ENCODE data around the gene ACAD9. TPM values are rescaled to one million over a fixed set of nuclear protein-coding genes. Genes with fewer than 3 reads are reported as not detected.

The ACAD9 gene
- total RNA-seq, 4 donors from 2014 or later: 32.4 to 44.0 (median 38.7) TPM

DNA sequence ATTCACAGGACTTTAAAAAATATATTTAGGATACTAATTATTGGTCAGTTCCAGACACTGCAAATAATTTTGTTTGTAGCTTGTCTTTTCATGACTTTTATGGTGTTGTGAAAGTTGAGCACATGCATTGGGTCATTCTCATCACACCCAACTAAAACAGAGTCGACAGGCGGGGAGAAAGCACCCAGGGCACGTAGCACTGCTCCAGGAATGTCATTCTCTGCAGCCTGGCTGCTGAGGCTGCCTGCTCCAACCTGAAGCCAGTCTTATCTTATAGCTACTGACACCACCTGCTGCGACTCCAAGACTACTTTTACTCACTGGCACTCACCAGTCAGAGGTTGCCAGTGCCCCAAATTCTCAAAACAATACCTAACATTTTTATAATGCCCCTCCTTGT lies 56.9 kb downstream of the ACAD9 start:
- Histone ChIP-seq H3K27me3 (peaks cover 21% of the 10 kb centered on the region), H3K4me1 (no peaks in the 10 kb centered on the region), H3K36me3 (no peaks in the 10 kb centered on the region), H3K27ac (no peak overlapping the region), H3K4me3 (no peak overlapping the region), H3K9me3 (no peaks in the 10 kb centered on the region)
- no peak for TF ChIP-seq POLR2AphosphoS5 (IDR thresholded peaks at IDR 0.05)
- no peak for TF ChIP-seq EP300 (IDR thresholded peaks at IDR 0.05)
- TF ChIP-seq, protein P1, sequence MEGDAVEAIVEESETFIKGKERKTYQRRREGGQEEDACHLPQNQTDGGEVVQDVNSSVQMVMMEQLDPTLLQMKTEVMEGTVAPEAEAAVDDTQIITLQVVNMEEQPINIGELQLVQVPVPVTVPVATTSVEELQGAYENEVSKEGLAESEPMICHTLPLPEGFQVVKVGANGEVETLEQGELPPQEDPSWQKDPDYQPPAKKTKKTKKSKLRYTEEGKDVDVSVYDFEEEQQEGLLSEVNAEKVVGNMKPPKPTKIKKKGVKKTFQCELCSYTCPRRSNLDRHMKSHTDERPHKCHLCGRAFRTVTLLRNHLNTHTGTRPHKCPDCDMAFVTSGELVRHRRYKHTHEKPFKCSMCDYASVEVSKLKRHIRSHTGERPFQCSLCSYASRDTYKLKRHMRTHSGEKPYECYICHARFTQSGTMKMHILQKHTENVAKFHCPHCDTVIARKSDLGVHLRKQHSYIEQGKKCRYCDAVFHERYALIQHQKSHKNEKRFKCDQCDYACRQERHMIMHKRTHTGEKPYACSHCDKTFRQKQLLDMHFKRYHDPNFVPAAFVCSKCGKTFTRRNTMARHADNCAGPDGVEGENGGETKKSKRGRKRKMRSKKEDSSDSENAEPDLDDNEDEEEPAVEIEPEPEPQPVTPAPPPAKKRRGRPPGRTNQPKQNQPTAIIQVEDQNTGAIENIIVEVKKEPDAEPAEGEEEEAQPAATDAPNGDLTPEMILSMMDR (IDR thresholded peaks at IDR 0.05): no peak
- no peak for TF ChIP-seq POLR2A (IDR thresholded peaks at IDR 0.05)
- 38 to 53% methylated on average over 2 to 4 of the region's 4 CpGs for WGBS, 2 donors (ENCODE audit: low coverage in 1 of 2)
- ATAC-seq: no peak

DNA sequence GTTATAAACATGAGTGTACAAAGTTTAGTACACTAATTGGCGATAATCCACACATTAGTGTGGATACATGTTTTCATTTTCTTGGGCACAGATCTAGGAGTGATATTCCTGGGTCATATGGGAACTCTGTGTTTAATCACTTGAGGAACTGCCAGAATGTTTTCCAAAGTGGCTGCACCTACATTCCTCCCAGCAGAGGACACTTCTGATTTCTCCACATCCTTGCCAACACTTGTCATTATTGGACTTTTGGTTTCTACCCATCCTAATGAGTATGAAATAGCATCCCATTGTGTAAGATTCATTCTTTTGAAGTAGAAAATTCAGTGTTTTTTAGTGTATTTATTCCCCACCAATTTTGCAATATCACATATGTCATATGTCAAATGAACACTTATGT lies 60.8 kb downstream of the ACAD9 start:
- no peak overlapping the region for H3K27ac ChIP-seq
- WGBS, 2 donors (ENCODE audit: low coverage in 1 of 2): 72 to 100% methylated on average over 1 of the region's 1 CpG
- H3K27me3 ChIP-seq: peaks cover 4% of the 10 kb centered on the region
- H3K4me3 ChIP-seq: no peak overlapping the region
- ATAC-seq: no peak
- no peaks in the 10 kb centered on the region for H3K4me1 ChIP-seq
- H3K9me3 ChIP-seq: no peaks in the 10 kb centered on the region
- no peaks in the 10 kb centered on the region for H3K36me3 ChIP-seq
- TF ChIP-seq, protein P1 (IDR thresholded peaks at IDR 0.05): no peak
- no peak for TF ChIP-seq POLR2A (IDR thresholded peaks at IDR 0.05)
- no peak for TF ChIP-seq EP300 (IDR thresholded peaks at IDR 0.05)
- TF ChIP-seq POLR2AphosphoS5 (IDR thresholded peaks at IDR 0.05): no peak

DNA sequence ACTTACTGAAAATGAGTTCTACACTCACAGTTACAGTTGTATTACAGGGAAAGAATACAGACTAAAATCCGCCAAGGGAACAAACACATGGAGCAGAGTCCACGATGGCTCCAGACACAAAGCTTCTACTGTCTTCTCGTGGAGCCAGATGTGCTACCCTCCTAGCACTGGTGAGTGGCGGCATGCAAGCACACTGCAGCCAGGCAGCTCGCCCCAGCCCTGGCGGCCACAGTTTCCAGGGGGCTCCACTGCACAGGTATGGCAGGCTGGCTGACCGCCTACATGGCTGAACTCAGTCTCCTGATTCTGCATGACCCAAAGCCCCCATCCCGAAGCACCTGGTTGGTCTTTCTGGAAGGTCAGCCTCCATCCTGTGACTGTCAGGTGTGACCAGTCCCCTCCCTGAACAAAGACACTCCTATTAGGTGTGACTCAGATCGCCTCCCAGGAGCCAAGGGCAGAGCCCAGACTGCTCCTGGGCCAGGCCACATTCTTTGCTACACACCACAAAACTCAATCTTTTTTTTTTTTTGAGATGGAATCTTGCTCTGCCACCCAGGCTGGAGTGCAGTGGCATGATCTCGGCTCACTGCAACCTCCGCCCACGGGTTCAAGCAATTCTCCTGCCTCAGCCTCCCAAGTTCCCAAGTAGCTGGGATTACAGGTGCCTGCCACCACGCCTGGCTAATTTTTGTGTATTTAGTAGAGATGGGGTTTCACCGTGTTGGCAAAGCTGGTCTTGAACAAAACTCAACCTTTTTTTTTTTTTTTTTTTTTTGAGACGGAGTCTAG lies 62.9 kb downstream of the ACAD9 start:
- Histone ChIP-seq H3K4me3 (no peak overlapping the region), H3K4me1 (no peaks in the 10 kb centered on the region), H3K9me3 (no peaks in the 10 kb centered on the region), H3K36me3 (no peaks in the 10 kb centered on the region), H3K27ac (no peak overlapping the region), H3K27me3 (no peaks in the 10 kb centered on the region)
- no peak for ATAC-seq
- 86 to 91% methylated on average over 4 to 11 of the region's 15 CpGs for WGBS, 2 donors (ENCODE audit: low coverage in 1 of 2)
- TF ChIP-seq POLR2A (IDR thresholded peaks at IDR 0.05) (no peak), EP300 (IDR thresholded peaks at IDR 0.05) (no peak), POLR2AphosphoS5 (IDR thresholded peaks at IDR 0.05) (no peak)
- TF ChIP-seq, protein P1 (IDR thresholded peaks at IDR 0.05): no peak

DNA sequence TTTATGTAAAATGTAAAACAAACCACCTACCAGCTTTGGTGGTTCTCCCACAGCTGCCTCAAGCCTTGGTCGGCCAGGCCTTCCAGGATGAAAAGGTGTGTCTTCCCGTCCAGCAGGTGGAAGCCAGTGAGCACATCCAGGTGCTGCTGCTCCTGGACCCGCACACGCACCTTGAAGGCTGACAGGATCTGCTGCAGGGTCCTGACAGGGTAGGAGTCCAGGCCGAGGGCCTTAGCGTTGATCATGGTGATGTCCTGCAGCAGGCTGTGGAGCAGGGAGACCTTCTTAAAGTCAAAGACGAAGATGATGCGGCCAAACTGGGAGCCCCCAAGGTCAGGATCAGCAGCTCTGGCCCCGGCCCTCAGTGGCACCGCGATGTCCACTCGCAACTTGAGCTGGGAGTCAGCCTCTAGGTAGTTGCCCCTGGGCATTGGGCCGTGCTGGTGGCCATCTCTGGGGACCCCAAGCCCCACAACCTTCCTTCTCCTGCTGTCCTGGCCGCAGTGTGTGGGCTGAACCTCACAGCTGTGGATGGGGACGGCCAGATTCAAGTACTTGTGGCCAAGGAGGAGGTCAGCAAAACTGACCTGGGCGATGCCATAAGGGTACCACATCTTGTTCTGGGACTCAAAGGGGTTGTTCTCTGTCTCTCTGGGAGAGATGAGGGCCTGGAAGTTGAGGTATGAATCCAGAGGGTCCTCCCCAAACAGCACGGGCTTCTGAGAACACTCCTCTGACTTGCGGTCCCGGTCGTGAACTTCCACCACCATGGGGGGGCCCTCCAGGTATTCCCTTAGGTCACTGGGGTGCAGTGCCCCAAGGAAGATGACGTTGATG lies 65.8 kb downstream of the ACAD9 start:
- no peak overlapping the region for H3K4me3 ChIP-seq
- WGBS, 2 donors (ENCODE audit: low coverage in 1 of 2): 90 to 100% methylated on average over 4 to 10 of the region's 21 CpGs
- no peak for ATAC-seq
- H3K4me1 ChIP-seq: no peaks in the 10 kb centered on the region
- H3K9me3 ChIP-seq: no peaks in the 10 kb centered on the region
- H3K27ac ChIP-seq: no peak overlapping the region
- H3K27me3 ChIP-seq: no peaks in the 10 kb centered on the region
- H3K36me3 ChIP-seq: no peaks in the 10 kb centered on the region
- no peak for TF ChIP-seq POLR2AphosphoS5 (IDR thresholded peaks at IDR 0.05)
- TF ChIP-seq, protein P1 (IDR thresholded peaks at IDR 0.05): no peak
- no peak for TF ChIP-seq EP300 (IDR thresholded peaks at IDR 0.05)
- TF ChIP-seq POLR2A (IDR thresholded peaks at IDR 0.05): no peak
